GM18868 (cell line): Measurements from ENCODE around the gene GGT1.
"Not testable (repeated sequence)": the region's sequence is repeated elsewhere in the genome, so short reads cannot be mapped to it uniquely, and the experiment has no call there.

Experiments used
- ATAC-seq: cut with Tn5 transposase; IDR thresholded peaks from one replicate; pipeline ENCODE4 v1.9.1; 2021; ENCODE audit warnings: mild to moderate bottlenecking, moderate library complexity; ENCODE audit not compliant: unreplicated experiment

Gene GGT1

GRCh38 chr22:24633231-24634023 is 30.4 kb downstream of the GGT1 start:
- ATAC-seq = not testable (repeated sequence)

- not testable (repeated sequence) for ATAC-seq
Observed at GRCh38 chr22:24634776-24635389, 31.9 kb downstream of the GGT1 start.

- ATAC-seq = not testable (repeated sequence)
Observed at GRCh38 chr22:24636513-24636912, 33.5 kb downstream of the GGT1 start.

DNA sequence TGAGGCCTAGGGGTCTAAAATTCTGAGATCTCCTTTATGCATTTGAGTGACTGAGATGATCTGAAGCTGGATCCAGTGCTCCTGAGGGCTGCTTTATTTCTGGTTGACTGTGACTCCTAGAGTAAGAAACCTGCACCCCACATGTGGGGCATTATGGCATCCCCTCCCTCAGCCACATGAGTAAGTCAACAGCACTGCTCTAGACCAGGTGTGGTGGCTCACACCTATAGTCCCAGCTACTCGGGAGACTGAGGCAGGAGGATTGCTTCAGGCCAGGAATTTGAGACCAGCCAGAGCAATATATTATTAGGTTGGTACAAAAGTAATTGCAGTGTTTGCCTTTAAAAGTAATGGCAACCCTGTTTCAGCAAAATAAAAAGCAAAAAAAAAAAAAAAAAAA is 39.3 kb downstream of the GGT1 start:
- not testable (repeated sequence) for ATAC-seq

GRCh38 chr22:24644409-24644808 is 41.4 kb downstream of the GGT1 start:
- not testable (repeated sequence) for ATAC-seq

DNA sequence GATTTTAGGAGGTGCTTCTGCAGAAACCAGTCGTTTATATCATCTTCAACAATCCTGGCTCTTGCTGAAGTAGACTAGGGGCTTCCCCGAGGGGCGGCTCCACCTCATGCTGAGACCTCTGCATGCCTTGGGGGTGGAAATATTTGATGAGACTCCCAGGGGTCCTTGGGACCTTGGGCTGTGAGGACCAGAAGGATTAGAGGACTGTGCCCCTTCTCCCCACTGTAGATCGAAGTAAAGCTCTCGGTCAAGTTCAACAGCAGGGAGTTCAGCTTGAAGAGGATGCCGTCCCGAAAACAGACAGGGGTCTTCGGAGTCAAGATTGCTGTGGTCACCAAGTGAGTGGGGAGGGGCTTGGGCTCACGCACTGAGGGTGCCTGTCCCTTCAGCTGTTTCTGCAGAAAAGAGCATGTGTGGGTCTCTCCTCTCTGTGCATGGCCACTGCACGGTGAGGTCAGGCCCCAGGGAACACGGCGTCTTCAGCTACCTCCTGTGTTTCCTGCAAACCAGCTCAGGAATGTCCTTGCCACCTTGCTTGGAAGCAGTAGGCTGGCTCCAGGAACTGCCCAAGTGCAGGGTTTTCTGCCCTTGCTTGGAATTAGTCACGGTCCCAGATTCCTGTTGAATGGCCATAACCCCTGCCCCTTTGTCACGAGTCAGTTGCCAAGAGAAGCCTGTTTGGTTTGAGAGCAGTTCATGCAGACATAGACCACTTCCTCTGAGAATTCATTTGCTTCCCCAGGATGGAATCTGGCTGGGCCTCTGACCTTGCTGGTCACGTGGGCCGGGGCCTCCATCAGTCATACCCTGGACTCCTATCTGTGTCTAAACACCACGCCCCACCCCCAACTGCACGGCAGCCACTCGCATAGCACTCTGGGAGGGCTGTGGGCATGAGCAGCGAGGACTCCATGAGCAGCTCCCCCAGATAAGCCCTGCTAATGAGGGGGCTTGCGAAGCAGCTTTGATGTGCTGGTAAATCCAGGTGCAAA is 42.7 kb downstream of the GGT1 start:
- ATAC-seq = not testable (repeated sequence)

- not testable (repeated sequence) for ATAC-seq
Observed at GRCh38 chr22:24646756-24647155, 43.8 kb downstream of the GGT1 start.

DNA sequence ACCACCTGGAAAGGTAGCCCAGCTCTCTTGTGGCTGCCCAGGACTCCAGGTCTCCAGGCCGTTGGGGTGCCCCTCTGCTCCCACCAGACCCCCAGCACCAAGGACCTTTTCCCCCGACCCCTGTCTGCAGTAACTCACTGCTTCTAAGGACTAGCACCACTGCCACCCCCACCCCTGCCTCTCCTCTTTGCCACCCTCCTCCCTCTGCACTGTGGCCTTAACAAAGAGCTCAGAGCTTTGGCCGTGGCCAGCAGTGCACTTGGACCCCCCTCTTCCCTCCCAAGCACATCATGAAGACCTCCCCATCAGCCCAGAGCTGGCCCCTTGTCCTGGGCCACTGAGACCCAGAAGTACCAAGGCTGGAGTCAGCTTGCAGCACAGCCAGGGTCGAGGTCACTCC is 46.4 kb downstream of the GGT1 start:
- not testable (repeated sequence) for ATAC-seq

GRCh38 chr22:24650884-24651283 is 47.9 kb downstream of the GGT1 start:
- ATAC-seq = not testable (repeated sequence)

DNA sequence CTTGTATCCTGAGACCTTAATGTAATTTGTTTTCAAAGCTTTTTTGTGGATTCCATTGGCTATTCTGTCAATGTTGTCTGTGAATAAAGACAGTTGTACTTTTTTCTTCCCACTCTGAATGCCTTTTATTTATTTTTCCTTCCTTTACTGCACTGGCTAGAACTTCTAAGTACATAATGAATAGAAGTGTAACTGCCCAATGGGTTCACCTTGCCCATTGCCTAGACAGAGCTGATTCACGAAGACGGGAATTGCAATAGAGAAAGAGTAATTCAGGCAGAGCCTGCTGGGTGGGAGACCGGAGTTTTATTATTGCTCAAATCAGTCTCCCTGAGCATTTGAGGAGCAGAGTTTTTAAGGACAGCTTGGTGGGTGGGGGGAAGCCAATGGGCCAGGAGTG is 62.4 kb downstream of the GGT1 start:
- not testable (repeated sequence) for ATAC-seq

DNA sequence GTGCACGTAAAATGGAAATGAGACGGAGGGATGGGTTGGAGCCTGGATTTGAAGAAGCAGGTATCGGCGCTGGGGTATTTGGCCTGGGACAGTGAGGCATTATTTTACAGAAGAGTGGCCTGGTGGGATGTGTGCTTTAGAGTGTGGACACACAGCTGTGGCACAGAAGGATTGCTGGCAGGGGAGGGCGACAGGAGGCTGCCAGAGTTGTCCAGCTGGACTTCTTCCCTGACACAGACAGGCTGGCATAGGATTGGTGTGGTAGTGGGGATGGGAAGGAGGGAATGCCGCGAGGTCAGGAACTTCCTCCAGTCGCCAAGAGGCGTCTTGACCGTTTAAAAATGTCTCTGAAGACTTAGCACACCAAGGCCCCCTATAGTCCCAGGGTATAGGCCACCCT is 64.9 kb downstream of the GGT1 start:
- not testable (repeated sequence) for ATAC-seq

- ATAC-seq = not testable (repeated sequence)
Observed at GRCh38 chr22:24672532-24672931, 69.5 kb downstream of the GGT1 start.
